Glutamatergic neuron (in vitro differentiated cells): ENCODE measurements around the gene NHSL2. TPM values are rescaled to one million over a fixed set of nuclear protein-coding genes. Genes with fewer than 3 reads are reported as not detected.
A peak's percentile ranks its signal among the peaks of the same experiment; 100 is the strongest.

Experiments used
- DNase-seq: peaks from one replicate; pipeline ENCODE4 v3.0.0; 2022
- H3K27ac Mint-ChIP-seq: one replicate; pipeline ENCODE4 v1.8.0; 2020; ENCODE audit warnings: mild to moderate bottlenecking, mixed read lengths, inconsistent platforms; ENCODE audit not compliant: unreplicated experiment
- H3K27me3 Mint-ChIP-seq: one replicate; pipeline ENCODE4 v1.8.0; 2020; ENCODE audit warnings: mild to moderate bottlenecking, moderate library complexity, mixed read lengths, inconsistent platforms; ENCODE audit not compliant: unreplicated experiment
- H3K36me3 Mint-ChIP-seq: one replicate; pipeline ENCODE4 v1.8.0; 2020; ENCODE audit warnings: mild to moderate bottlenecking, mixed read lengths, inconsistent platforms; ENCODE audit not compliant: unreplicated experiment
- H3K4me1 Mint-ChIP-seq: one replicate; pipeline ENCODE4 v1.8.0; 2020; ENCODE audit warnings: mild to moderate bottlenecking, low read depth, mixed read lengths, inconsistent platforms; ENCODE audit not compliant: unreplicated experiment
- H3K4me3 Mint-ChIP-seq: one replicate; pipeline ENCODE4 v1.8.0; 2020; ENCODE audit warnings: mild to moderate bottlenecking, mixed read lengths, inconsistent platforms; ENCODE audit not compliant: unreplicated experiment
- H3K9me3 Mint-ChIP-seq: one replicate; pipeline ENCODE4 v1.8.0; 2020; ENCODE audit warnings: mild to moderate bottlenecking, moderate library complexity, mixed read lengths, inconsistent platforms; ENCODE audit not compliant: unreplicated experiment
- total RNA-seq: library from RNA; stranded (reverse); fragmentation: NEBNext Ultra II Directional; extraction: Animal tissue kit (Norgen Biotek cat#: 25700); gene quantifications from one replicate; pipeline ENCODE4 v1.2.1, GENCODE V29; 2021; ENCODE audit not compliant: unreplicated experiment
- TF ChIP-seq, protein P1 (sequence below): fragments of 200-600 bp; sonication (generic); IDR thresholded peaks from one replicate; pipeline ENCODE4 v1.5.0; 2021; ENCODE audit not compliant: partially characterized antibody, unreplicated experiment

The NHSL2 gene
- total RNA-seq, 1 donor from 2014 or later: 7.3 TPM

DNA sequence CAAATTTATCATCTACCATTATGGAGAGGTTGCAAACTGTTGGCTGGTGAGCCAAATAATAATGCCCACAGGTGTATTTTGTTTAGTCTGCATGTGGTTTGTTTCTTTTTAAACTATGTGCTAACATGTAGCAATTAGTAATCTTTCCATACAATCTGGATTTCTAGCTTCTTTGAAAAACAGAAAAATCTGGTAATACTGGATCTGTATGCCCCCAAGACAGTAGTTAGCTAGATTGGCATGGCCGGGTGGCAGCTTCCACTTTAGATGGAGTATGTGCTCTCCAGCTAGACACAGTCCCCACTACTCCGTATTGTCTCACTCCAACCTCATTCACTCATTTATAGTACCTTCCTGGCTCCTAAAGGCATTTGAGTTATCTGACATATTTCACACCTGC lies 91.3 kb downstream of the NHSL2 start:
- no peaks in the 10 kb centered on the region for H3K36me3 Mint-ChIP-seq
- H3K27me3 Mint-ChIP-seq: no peaks in the 10 kb centered on the region
- H3K27ac Mint-ChIP-seq: no peak overlapping the region

DNA sequence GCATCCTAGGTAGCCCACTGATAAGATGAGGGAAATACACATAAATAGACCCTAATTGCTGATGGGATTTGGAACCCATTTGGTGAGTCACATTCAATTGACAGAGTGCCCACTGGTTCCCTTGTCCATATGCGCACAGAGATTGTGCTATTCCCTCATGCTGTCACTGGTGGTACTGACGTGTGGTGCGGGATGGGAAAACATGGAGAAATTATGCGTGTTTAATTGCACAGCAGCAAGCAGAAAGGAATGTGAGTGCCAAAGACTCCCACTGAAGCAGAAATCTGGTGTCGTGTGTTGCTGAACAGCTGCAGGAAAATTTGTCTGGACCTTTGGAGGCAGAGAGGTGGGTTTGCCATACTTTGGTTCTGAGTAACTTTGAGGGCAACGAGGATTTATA lies 92.2 kb downstream of the NHSL2 start:
- Mint-ChIP-seq H3K27ac (no peak overlapping the region), H3K27me3 (no peaks in the 10 kb centered on the region), H3K9me3 (peaks cover 2% of the 10 kb centered on the region), H3K4me1 (peaks cover 8% of the 10 kb centered on the region), H3K36me3 (no peaks in the 10 kb centered on the region), H3K4me3 (no peak overlapping the region)
- TF ChIP-seq, protein P1, sequence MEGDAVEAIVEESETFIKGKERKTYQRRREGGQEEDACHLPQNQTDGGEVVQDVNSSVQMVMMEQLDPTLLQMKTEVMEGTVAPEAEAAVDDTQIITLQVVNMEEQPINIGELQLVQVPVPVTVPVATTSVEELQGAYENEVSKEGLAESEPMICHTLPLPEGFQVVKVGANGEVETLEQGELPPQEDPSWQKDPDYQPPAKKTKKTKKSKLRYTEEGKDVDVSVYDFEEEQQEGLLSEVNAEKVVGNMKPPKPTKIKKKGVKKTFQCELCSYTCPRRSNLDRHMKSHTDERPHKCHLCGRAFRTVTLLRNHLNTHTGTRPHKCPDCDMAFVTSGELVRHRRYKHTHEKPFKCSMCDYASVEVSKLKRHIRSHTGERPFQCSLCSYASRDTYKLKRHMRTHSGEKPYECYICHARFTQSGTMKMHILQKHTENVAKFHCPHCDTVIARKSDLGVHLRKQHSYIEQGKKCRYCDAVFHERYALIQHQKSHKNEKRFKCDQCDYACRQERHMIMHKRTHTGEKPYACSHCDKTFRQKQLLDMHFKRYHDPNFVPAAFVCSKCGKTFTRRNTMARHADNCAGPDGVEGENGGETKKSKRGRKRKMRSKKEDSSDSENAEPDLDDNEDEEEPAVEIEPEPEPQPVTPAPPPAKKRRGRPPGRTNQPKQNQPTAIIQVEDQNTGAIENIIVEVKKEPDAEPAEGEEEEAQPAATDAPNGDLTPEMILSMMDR: no peak
- no peak for DNase-seq

More for the DNA sequence above, 91.3 kb downstream of the NHSL2 start:
- H3K9me3 Mint-ChIP-seq: peaks cover 2% of the 10 kb centered on the region
- H3K4me1 Mint-ChIP-seq: peaks cover 8% of the 10 kb centered on the region
- H3K4me3 Mint-ChIP-seq: no peak overlapping the region
- no peak for DNase-seq
- TF ChIP-seq, protein P1: no peak

DNA sequence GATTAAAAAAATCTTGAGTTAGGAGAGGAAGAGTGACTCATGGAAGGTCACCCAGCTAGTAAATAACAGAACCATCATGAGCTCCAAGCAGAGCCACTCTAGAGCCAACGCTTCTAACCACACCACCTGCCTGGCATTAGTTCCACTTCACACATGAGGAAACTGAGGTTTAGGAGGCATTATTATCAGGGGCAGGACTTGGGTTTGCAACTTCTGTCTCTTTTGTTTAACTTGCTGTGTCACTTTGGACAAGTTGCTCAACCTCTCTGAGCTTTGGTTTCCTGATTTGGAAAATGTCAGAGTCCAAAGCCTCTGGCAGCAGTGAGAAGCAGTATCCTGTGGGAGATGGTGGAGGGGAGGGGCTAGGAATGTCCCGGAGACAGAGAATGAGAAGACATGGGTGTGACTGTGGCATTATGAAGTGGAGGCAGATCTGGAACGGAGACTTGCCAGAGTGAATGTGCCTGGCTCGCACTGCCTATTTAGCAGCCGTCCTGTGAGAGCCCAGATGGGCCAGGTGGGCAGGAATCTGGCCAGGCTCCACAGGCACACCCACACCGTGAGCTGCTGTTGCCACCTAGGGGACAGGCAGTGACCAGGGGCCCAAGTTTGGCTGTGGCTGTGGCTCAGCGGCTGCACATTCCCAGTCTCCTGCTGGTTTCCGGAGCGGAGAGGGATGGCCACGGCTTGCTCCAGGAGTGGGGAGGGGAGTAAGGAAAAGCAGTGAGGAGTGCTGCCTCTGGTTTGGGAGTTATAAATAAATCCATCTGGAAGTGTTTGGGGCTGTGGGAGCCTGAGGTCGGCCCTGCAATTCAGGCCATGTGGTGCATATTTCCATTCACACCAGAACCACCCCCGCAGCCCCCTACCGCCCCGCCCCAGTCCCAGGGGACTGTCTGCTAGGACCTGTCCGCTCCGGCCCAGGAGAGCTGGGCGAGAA lies 93.4 kb downstream of the NHSL2 start:
- TF ChIP-seq, protein P1: no peak
- peak; percentile 19 for DNase-seq
- Mint-ChIP-seq H3K27ac (peak overlapping the region; percentile 52), H3K9me3 (peaks cover 2% of the 10 kb centered on the region), H3K4me3 (peak overlapping the region; percentile 67), H3K27me3 (no peaks in the 10 kb centered on the region), H3K36me3 (no peaks in the 10 kb centered on the region), H3K4me1 (peaks cover 8% of the 10 kb centered on the region)

DNA sequence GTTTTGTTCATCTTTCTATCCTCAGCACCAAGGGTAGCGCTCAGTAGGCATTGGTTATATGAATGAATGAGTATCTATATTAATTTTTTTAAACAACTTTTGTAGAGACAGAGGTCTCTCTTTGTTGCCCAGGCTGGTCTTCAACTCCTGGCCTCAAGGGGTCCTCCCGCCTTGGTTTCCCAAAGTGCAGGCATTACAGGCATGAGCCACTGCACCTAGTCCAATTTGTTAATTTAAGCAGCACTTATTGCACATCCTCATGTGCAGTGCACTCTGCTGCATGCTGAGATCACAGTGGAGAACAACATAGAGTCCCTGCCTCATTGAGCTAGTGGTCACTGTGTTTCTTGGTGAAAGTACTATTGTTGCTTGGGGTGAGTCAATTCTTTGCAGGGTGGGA lies 94.4 kb downstream of the NHSL2 start:
- Mint-ChIP-seq H3K36me3 (no peaks in the 10 kb centered on the region), H3K27me3 (no peaks in the 10 kb centered on the region), H3K4me1 (peaks cover 8% of the 10 kb centered on the region), H3K9me3 (peaks cover 2% of the 10 kb centered on the region), H3K4me3 (no peak overlapping the region), H3K27ac (no peak overlapping the region)
- no peak for DNase-seq
- TF ChIP-seq, protein P1: no peak

DNA sequence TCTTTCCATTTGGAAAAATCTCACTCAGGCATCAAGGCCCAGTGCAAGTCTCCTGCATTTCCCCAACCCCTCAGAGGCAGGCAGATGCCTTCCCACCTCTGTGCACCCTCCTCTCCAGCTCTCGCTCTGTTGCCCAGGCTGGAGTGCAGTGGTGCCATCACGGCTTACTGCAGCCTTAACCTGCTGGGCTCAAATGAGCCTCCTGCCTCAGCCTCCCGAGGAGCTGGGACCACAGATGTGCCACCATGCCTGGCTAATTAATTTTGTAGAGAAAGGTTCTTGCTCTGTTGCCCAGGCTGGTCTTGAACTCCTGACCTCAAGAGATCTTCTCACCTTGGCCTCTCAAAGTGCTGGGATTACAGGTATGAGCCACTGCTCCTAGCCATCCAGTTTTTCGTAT lies 95.8 kb downstream of the NHSL2 start:
- Mint-ChIP-seq H3K36me3 (no peaks in the 10 kb centered on the region), H3K27ac (no peak overlapping the region), H3K4me3 (no peak overlapping the region), H3K9me3 (peaks cover 2% of the 10 kb centered on the region), H3K27me3 (no peaks in the 10 kb centered on the region), H3K4me1 (peaks cover 5% of the 10 kb centered on the region)
- DNase-seq: no peak
- TF ChIP-seq, protein P1: no peak
